ENCODE data around the gene ENO2.
"Not testable (repeated sequence)": the region's sequence is repeated elsewhere in the genome, so short reads cannot be mapped to it uniquely, and the experiment has no call there.

Gene ENO2

DNA sequence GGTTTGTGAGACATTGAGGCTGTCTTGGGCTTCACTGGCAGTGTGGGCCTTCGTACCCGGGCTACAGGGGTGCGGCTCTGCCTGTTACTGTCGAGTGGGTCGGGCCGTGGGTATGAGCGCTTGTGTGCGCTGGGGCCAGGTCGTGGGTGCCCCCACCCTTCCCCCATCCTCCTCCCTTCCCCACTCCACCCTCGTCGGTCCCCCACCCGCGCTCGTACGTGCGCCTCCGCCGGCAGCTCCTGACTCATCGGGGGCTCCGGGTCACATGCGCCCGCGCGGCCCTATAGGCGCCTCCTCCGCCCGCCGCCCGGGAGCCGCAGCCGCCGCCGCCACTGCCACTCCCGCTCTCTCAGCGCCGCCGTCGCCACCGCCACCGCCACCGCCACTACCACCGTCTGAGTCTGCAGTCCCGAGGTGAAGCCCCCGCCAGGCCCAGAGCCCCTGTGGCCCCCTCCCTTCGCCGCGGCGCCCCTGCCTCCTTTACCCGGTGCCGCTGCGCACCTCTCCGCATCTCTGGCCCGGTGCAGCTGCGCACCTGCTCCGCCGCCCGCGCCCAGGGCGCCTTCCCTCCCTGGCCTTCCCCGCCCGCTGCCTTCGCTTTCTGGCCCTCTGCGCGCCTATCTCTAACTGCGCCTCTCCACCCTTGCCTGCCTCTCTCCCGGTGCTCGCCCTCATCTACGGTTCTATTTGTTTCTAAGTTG is at the start of gene ENO2:
Gene ENO2 (plus strand): TSS at position 335 of the 701 bp plus-strand sequence. CDS start 1,253 bp downstream, outside the sequence.
- DNase-seq: peak; percentile 70

DNA sequence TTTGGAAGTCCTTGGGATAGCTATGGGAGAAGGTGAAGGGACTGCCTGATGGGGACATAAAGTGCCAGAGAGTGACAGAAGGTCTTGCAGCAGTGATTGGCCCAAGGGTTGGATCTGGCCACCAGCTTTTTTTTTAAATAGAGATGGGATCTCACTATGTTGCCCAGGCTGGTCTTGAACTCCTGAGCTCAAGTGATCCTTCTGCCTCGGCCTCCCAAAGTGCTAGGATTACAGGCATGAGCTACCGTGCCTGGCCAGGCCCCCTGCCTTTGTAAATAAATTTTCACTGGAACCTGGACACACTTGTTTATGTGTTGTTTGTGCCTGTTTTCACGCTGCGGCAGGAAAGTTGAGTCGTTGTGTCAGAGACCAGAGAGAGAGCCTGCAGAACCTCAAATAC is 49.1 kb upstream of the ENO2 start:
- DNase-seq: not testable (repeated sequence)

DNA sequence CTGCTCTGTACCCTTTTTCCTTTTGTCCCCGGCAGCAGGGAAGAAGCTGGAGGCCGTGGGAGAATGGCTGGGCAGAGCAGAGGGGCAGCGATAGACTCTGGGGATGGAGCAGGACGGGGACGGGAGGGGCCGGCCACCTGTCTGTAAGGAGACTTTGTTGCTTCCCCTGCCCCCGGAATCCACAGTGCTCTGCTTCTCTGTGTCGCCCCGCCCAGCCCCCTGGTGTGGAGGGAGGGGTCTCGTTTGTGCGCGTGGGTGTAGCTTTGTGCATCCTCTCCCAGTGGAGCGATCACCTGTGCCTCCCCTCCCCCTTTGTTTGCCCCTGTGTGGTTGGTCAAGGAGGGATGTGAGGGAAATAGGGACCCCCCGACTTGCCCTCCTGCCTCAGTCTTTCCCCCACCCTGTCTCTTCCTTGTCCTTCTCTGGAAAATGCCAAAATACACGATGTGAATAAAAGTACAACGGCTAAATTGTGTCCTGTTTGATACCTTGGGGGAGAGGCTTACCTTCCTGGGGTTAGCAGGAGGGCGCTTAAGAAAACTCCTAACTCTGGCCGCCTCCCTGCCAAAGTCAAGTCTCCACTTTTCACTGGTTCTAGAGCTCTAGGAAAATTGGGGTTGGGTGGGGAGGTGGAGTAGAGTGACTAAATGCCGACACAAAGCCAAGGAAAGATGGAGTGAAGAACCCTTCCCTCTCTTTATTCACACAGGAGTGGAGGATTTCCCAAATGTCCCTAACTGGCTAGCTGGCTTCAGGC is 48.0 kb upstream of the ENO2 start:
- no peak for DNase-seq

DNA sequence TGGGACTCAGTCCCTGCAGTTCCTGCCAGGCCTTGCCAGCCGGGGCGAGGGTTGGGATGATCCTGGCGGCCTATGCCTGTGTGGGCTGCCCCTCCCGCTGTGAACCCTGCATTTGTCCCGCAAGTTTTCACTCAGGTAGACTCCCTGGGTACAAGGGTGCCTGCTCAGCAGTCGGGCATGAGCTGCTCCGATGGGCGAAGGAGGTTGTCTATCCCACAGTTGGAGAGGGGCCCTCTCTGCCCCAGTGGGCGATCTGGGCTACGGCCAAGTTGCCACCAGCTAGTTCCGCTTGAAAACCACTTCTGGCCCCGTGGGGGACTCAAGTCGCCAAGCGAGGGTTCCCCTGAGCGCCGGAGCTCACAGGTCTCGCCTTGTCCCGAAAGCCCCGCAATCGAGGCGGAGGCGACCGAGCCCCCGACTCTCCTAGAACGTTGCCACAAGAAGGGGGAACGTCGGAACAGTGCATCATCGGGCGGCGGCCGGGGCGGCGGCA is 47.4 kb upstream of the ENO2 start:
- no peak for DNase-seq

DNA sequence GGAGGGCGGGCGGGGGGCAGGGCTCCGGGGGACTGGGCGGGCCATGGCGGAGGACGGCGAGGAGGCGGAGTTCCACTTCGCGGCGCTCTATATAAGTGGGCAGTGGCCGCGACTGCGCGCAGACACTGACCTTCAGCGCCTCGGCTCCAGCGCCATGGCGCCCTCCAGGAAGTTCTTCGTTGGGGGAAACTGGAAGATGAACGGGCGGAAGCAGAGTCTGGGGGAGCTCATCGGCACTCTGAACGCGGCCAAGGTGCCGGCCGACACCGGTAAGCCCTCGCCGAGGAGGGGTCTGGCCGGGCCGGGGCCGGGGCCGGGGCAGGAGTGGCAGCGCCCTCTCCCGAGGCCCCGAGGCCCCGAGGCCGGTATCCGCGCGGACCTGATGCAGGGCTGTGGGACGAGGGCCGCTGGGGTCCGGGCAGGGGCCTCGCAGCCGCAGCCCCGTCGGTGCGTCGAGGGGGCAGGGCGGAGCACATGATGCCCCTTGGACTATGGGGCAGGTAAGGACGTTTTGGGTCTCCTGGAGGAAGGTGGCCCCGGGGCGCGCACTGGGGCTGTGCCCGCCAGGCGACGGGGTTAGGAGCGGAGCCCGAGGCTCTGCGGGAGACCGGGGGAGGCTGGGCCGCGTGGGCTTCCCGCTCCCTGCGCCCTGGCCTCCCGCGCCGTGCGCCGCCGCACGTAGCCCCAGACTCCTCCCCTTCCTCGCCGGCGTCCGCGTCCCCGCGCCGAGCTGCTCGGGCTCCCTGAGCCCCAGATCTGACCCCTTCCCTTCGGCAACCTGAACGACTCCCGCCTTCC is 46.8 kb upstream of the ENO2 start, which contains the start of gene TPI1:
Gene TPI1 (plus strand): TSS at position 119 of the 798 bp plus-strand sequence. CDS start 36 bp downstream, at position 155.
- DNase-seq: peak; percentile 81

DNA sequence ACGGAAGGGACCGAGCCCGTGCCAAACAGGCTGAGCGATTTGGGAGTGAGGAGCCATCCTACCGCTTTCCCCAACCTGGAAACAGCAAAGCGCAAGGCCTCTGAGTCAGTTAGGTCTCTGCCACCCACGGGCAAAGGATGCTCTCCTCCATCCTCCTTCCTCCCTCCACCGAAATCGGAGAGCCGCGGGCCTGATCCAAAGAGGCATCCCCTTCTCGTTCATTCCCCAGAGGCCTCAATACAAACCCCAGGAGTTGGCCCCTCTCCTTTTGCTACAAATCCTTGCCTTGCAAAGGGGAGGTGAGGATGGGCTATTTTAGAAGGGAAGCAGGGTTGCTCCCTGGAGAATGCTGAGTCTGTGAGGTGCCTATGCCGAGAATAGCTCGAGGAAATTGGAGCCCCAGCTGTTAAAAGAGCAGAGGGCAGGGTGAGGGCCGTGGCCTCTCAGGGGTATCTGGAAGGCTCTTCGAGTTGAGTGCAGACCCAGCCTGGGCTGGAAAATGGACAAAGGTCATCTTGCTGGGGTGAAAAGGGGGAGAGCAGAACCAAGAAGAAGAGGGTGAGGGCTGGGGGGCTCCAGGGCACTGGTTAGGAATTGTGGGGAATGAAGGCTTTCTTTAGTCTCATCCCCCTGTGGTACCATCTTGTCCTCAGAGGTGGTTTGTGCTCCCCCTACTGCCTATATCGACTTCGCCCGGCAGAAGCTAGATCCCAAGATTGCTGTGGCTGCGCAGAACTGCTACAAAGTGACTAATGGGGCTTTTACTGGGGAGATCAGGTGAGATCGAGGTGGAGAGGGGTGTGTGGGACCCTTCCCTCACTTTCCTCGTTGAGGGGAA is 46.0 kb upstream of the ENO2 start:
- DNase-seq: no peak

DNA sequence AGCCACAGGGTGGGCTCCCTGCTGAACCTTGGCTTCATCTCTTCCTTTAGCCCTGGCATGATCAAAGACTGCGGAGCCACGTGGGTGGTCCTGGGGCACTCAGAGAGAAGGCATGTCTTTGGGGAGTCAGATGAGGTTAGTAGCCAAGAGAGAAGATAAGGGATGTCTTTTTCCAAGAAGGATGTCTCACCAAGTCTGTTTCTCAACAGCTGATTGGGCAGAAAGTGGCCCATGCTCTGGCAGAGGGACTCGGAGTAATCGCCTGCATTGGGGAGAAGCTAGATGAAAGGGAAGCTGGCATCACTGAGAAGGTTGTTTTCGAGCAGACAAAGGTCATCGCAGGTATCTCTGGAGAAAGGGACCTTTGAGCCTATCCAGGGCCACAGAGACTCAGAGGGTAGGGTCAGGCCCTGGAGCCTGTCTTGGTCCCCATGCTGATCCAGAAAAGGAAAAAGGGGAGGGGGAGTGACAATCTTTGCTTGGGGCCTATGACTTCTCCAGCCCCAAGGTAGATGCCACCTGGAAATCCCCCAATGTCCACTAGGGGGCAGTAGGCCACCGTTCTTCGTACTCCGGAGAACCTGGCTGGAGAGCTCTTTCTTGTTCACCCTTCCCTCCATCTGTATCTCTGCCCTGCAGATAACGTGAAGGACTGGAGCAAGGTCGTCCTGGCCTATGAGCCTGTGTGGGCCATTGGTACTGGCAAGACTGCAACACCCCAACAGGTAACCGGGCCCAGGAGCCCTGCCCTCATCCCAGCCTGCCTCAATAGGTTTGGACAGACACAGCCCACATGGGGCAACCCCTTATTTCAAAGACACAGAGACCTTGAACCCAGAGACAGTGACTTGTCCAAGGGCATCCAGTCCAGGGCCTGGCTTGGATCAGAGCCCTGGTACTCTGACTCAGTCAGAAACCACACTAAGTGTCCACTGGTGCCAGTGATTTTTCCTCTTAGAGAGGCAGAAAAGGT is 45.0 kb upstream of the ENO2 start:
- peak; percentile 74 for DNase-seq

DNA sequence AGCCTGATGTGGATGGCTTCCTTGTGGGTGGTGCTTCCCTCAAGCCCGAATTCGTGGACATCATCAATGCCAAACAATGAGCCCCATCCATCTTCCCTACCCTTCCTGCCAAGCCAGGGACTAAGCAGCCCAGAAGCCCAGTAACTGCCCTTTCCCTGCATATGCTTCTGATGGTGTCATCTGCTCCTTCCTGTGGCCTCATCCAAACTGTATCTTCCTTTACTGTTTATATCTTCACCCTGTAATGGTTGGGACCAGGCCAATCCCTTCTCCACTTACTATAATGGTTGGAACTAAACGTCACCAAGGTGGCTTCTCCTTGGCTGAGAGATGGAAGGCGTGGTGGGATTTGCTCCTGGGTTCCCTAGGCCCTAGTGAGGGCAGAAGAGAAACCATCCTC is 44.1 kb upstream of the ENO2 start:
- DNase-seq: not testable (repeated sequence)

DNA sequence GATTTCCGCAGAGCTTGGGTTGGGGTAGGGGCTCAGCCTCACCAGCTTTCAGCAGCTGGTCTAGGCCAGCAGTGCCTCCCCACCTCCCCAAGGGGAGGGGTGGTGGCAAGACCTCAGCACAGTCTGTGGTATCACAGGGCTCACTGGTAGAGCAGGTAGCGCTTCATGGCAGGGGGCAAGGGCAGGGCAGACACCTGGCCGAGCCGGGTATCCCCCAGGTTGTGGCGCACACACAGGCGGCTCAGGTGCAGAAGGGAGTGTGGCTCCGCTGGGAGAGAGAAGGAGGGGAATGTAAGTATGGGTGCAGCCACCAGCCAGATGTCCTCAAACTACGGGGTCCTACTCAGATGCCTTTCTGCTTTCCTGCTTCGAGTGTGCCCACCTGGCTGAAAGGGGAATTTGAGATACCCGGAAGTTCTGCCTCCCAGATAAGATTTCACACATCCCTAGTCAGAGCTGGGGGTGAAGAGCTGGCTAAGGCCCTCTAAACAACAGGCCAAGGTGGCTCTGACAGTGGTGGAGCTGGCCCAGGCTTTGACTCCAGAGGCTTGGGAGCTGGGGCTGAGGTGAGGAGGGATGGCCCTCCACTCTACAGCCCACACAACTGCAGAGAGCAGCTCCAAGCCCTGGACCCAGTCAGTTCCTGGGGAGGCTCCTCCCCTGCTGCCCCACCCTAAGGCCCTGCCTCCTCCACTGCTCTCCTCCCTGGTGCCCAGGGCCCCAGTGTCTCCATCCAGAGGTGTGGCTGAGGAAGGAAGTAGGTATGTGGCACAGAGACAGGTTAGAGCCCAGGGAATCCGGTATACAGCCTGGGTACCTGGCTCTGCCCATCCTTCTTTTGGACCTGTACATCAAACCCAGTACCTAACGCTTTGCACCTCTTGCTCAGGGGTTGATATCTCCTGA is 43.1 kb upstream of the ENO2 start:
- DNase-seq: no peak

DNA sequence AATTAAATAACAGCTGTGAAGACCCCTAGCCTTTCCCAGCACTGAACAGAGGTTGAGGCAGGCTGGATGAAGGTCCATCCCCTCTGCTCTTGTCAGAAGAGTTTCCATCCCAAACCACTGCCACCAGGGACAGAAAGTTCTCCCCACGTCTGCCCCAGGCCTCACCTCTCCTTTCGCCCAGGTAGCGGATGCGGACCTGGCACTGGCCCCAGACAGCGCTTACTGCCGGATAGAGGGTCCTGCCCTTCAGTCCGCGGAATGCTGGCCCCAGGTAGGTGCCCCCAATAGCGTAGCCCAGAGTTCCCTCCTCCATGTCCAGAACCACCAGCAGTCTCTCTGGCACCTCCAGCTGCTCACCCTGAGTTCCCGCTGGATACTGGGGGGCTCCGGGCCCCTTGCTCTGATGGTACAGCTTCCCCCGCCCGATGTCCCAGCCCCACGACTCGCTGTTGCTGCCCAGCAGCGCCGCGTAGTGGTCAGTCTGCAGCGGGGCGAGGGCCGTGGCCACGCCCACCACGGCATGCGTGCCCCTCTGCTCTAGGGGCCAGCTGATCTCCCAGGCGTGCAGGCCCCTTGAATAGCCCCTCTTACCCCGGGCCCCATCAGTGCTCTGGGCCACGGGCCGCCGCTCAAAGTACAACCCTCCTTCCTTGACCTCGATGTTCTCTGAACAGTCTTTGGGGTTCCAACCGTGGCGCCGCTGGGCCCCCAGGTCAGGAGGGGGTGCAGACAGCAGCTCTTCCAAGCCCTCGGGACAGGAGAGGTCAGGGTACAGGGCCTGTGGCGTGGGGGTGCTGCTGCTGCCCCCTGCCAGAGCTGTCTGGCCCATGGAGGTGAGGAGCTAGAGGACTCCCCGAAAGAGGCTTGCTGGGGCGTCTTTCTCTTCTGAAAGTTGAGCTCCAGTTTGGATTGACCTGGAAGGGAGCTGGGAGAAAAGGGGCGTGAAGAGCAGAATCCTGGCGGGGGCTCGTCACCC is 42.0 kb upstream of the ENO2 start:
- peak; percentile 74 for DNase-seq

DNA sequence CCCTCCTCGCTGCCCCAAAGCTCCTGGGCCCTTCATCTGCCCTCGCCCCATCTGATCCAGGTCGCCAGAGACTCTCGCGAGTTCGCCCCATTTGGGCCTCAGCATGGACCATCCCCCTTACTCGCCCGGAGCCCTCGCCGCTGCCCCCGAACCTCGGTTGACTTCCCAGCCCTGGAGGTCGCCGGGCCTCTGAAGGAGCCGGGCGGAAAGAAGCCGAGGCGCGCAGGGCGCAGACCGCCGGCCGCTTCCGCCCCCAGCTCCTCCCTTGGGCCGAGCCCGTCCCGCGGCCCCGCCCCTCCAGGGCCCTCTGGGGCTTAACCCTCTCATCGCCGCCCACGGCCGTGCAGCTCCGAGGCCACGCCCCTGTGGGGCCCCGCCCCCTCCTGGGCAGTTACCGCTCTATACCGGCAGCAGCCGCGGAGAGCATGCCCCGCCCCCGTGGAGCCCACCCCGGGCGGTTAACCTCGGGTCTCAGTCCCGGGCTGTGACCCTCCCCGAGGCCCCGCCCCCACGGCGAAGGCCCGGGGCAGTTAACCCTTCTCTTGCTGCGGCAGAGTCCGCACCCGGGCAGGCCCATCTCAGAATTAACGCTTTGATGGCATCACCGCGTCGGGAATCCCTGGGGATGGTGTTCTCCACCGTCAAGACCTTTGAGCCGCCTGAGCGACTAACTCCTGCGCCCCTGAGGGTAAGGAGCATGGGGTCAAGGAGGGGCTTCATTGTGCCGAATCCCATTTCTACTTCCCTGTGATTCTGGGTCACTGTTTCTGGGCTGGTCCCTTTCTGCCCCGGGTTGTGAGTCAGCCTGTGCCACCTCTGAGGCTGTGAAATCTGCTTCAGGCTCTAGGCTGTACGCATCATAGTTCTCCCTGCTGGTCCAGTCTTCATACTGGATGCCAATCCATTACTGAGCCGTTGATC is 41.0 kb upstream of the ENO2 start, which contains the start of gene SPSB2:
Gene SPSB2 (minus strand): TSS at position 210 of the 921 bp plus-strand sequence. CDS start 402 bp downstream, outside the sequence.
- DNase-seq: peak; percentile 95

DNA sequence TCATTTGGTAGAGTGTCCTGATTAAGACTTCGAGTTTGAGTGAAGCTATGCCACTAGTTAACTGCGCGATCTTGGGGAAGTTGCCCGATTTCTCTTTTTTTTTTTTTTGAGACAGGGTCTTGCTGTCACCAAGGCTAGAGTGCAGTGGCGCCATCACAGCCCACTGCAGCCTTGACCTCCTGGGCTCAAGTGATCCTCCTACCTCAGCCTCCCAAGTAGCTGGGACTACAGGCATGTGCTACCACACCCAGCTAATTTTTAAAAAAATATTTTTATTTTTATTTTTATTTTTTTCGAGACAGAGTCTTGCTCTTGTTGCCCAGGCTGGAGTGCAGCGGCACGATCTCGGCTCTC is 40.4 kb upstream of the ENO2 start:
- not testable (repeated sequence) for DNase-seq

DNA sequence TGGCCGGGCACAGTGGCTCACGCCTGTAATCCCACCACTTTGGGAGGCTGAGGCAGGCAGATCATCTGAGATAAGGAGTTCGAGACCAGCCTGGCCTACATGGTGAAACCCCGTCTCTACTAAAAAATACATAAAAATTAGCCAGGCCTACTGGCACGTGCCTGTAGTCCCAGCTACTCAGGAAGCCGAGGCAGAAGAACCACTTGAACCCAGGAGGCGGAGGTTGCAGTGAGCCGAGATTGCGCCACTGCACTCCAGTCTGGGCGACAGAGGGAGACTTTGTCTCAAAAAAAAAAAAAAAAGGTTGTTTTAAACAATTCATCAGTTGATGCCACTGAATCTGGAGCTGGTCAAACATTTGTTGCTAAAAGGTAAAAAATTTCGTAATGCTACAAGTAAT is 34.6 kb upstream of the ENO2 start:
- DNase-seq: not testable (repeated sequence)

DNA sequence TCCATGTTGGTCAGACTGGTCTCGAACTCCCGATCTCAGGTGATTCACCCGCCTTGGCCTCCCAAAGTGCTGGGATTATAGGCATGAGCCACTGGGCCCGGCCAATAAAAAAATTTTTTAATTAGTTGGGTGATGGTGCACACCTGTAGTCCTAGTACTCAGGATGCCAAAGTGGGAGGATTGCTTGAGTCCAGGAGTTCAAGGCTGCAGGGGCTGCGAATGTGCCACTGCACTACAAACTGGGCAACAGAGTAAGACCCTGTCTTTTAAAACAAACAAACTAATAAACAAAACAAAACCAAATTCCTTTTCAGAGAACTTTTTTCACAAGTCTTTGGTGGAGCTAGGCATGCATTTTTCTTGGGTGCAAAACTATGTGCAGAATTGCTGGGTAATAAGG is 31.1 kb upstream of the ENO2 start:
- no peak for DNase-seq

DNA sequence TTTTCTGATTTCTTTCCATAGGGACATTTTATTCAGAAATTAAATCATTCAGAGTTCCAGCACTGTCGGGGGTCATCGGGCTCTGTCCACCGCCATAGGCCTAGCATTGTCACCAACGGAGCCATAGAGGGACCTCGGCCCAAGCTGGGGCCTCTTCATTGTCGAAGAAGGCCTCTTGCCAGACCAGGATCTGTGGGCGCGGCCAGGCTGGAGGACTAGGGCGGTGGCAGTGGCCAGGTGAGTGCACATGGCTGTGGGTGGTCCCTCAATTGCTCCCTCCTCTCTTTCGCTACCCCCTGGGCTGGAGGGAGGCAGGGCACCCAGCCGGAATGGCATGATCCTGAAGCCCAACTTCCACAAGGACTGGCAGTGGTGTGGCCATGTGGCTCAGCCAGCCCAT is 30.7 kb upstream of the ENO2 start:
- no peak for DNase-seq

DNA sequence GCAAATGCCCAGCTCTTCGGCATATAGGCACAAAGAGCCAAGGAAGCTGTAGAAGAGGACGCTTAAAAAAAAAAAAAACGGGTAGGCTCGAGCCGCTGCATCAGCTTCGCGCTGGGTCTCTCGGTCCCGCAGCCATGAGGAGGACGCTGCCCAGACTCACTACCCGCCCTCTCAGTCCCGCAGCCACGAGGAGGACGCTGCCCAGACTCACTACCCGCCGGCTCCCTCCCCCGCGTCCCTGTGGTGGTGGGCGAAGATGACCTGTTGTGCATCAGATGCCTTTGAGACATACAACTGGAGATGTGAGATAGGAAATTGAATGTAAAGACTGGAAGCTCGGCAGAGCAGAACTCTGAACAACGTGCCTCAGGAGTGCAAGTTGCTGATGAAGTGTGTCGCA is 29.8 kb upstream of the ENO2 start:
- DNase-seq: no peak

DNA sequence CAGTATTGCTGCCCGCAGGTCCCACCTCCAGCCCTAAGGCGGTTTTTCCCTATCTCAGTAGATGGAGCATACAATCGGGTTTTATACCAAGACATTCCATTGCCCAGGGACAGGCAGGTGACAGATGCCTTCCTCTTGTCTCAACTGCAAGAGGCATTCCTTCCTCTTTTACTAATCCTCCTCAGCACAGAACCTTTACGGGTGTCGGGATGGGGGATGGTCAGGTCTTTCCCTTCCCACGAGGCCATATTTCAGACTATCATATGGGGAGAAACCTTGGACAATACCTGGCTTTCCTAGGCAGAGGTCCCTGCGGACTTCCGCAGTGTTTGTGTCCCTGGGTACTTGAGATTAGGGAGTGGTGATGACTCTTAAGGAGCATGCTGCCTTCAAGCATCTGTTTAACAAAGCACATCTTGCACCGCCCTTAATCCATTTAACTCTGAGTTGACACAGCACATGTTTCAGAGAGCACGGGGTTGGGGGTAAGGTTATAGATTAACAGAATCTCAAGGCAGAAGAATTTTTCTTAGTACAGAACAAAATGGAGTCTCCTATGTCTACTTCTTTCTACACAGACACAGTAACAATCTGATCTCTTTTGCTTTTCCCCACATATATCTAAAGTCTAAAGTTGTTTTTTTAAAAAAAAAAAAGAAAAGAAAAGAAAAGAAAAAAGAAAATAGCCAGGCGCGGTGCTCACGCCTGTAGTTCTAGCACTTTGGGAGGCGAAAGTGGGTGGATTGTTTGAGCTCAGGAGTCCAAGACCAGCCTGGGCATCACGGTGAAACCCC is 28.0 kb upstream of the ENO2 start:
- DNase-seq: not testable (repeated sequence)
